H9 (cell line): ENCODE measurements around the gene ATRNL1. TPM values are rescaled to one million over a fixed set of nuclear protein-coding genes. Genes with fewer than 3 reads are reported as not detected.

Source experiments
- DNase-seq: peaks from one replicate; pipeline ENCODE4 v3.0.0-alpha.2; 2017
- H2AFZ ChIP-seq: one replicate; pipeline ENCODE4 v1.6.1; 2013; ENCODE audit warnings: mild to moderate bottlenecking, low read length, control low read depth, moderate library complexity
- H2AK5ac ChIP-seq: 2 replicates; pipeline ENCODE4 v1.6.1; 2013; ENCODE audit warnings: low read length, control low read depth, mixed read lengths; ENCODE audit not compliant: insufficient read length
- H2BK120ac ChIP-seq: one replicate; pipeline ENCODE4 v1.6.1; 2013; ENCODE audit warnings: low read depth, mild to moderate bottlenecking, low read length, control low read depth, inconsistent platforms; ENCODE audit not compliant: poor library complexity, severe bottlenecking
- H2BK12ac ChIP-seq: 2 replicates; pipeline ENCODE4 v1.6.1; 2013; ENCODE audit warnings: low read length, control low read depth, mixed read lengths, low read depth; ENCODE audit not compliant: insufficient read length
- H2BK15ac ChIP-seq: 2 replicates; pipeline ENCODE4 v1.6.1; 2013; ENCODE audit warnings: low read depth, low read length, control low read depth
- H2BK20ac ChIP-seq: one replicate; pipeline ENCODE4 v1.6.1; 2013; ENCODE audit warnings: low read depth, mild to moderate bottlenecking, low read length, control low read depth, inconsistent platforms; ENCODE audit not compliant: poor library complexity, severe bottlenecking
- H2BK5ac ChIP-seq: 2 replicates; pipeline ENCODE4 v1.6.1; 2013; ENCODE audit warnings: low read length, control low read depth, mixed read lengths; ENCODE audit not compliant: insufficient read length
- H3K14ac ChIP-seq: 2 replicates; pipeline ENCODE4 v1.6.1; 2013; ENCODE audit warnings: low read length, control low read depth; ENCODE audit not compliant: insufficient read depth
- H3K18ac ChIP-seq: 2 replicates; pipeline ENCODE4 v1.6.1; 2013; ENCODE audit warnings: low read depth, mild to moderate bottlenecking, mixed read lengths, low read length, control low read depth; ENCODE audit not compliant: insufficient read length
- H3K23ac ChIP-seq: 2 replicates; pipeline ENCODE4 v1.6.1; 2013; ENCODE audit warnings: low read length, control low read depth, mixed read lengths, low read depth; ENCODE audit not compliant: insufficient read length
- H3K23me2 ChIP-seq: 2 replicates; pipeline ENCODE4 v1.6.1; 2013; ENCODE audit warnings: low read depth, mild to moderate bottlenecking, mixed read lengths, low read length, control low read depth; ENCODE audit not compliant: insufficient read length, poor library complexity, severe bottlenecking
- H3K27ac ChIP-seq: 2 replicates; pipeline ENCODE4 v1.5.1; 2013; ENCODE audit warnings: low read length, control low read depth, mixed read lengths, low read depth; ENCODE audit not compliant: insufficient read length
- H3K27me3 ChIP-seq: 2 replicates; pipeline ENCODE4 v1.6.1; 2013; ENCODE audit warnings: low read length, control low read depth, inconsistent platforms; ENCODE audit not compliant: insufficient read depth
- H3K4ac ChIP-seq: 2 replicates; pipeline ENCODE4 v1.6.1; 2013; ENCODE audit warnings: low read depth, mild to moderate bottlenecking, control low read depth, inconsistent platforms, low read length, moderate library complexity
- H3K4me1 ChIP-seq: 2 replicates; pipeline ENCODE4 v1.6.1; 2013; ENCODE audit warnings: low read length, control low read depth, inconsistent platforms; ENCODE audit not compliant: insufficient read depth
- H3K4me2 ChIP-seq: 2 replicates; pipeline ENCODE4 v1.6.1; 2013; ENCODE audit warnings: low read length, control low read depth, mixed read lengths; ENCODE audit not compliant: insufficient read length, insufficient read depth
- H3K56ac ChIP-seq: 2 replicates; pipeline ENCODE4 v1.6.1; 2013; ENCODE audit warnings: low read depth, mild to moderate bottlenecking, mixed read lengths, low read length, control low read depth; ENCODE audit not compliant: insufficient read length
- H3K79me1 ChIP-seq: 2 replicates; pipeline ENCODE4 v1.6.1; 2013; ENCODE audit warnings: low read depth, mild to moderate bottlenecking, moderate library complexity, low read length, control low read depth, inconsistent platforms; ENCODE audit not compliant: insufficient read depth, poor library complexity, severe bottlenecking
- H3K79me2 ChIP-seq: 2 replicates; pipeline ENCODE4 v1.6.1; 2013; ENCODE audit warnings: low read length, control low read depth, inconsistent platforms; ENCODE audit not compliant: insufficient read depth
- H3K9ac ChIP-seq: 2 replicates; pipeline ENCODE4 v1.6.1; 2013; ENCODE audit warnings: low read length, control low read depth, mixed read lengths; ENCODE audit not compliant: insufficient read length; ENCODE audit errors: extremely low read depth
- H3K9me3 ChIP-seq: one replicate; pipeline ENCODE4 v1.6.1; 2013; ENCODE audit warnings: low read depth, low read length, inconsistent platforms; ENCODE audit not compliant: control insufficient read depth
- H3T11ph ChIP-seq: one replicate; pipeline ENCODE4 v1.6.1; 2013; ENCODE audit warnings: mild to moderate bottlenecking, low read length, control low read depth, inconsistent platforms
- H4K20me1 ChIP-seq: one replicate; pipeline ENCODE4 v1.6.1; 2013; ENCODE audit not compliant: control insufficient read depth, insufficient read length, insufficient read depth
- H4K5ac ChIP-seq: 2 replicates; pipeline ENCODE4 v1.6.1; 2013; ENCODE audit warnings: low read depth, mild to moderate bottlenecking, mixed read lengths, low read length, control low read depth; ENCODE audit not compliant: insufficient read length
- H4K8ac ChIP-seq: replicated peaks from 2 replicates; pipeline ENCODE4 v1.6.1; 2013; ENCODE audit warnings: low read length, control low read depth, mixed read lengths, low read depth; ENCODE audit not compliant: insufficient read length
- H4K91ac ChIP-seq: 2 replicates; pipeline ENCODE4 v1.6.1; 2013; ENCODE audit warnings: low read depth, mild to moderate bottlenecking, moderate library complexity, mixed read lengths, low read length, control low read depth; ENCODE audit not compliant: insufficient read length
- H3K27ac Mint-ChIP-seq, 3 experiments: 2 replicates in 2 of 3; 3 replicates in 1 of 3; pipeline ENCODE4 v1.8.0; 2020 to 2021; ENCODE audit warnings: mixed read lengths in 3 of 3, mild to moderate bottlenecking in 1 of 3, moderate library complexity in 1 of 3
- H3K27me3 Mint-ChIP-seq: 2 replicates; pipeline ENCODE4 v1.8.0; 2021; ENCODE audit warnings: low read depth, mild to moderate bottlenecking, moderate library complexity, mixed read lengths
- H3K36me3 Mint-ChIP-seq, 3 experiments: 2 replicates in 2 of 3; 3 replicates in 1 of 3; pipeline ENCODE4 v1.8.0; 2020 to 2021; ENCODE audit warnings: low read depth in 3 of 3, mixed read lengths in 3 of 3; ENCODE audit not compliant: insufficient read depth in 1 of 3
- H3K4me1 Mint-ChIP-seq, 2 experiments: 2 replicates each; pipeline ENCODE4 v1.8.0; 2020; ENCODE audit warnings: mixed read lengths in 2 of 2
- H3K4me3 Mint-ChIP-seq, 2 experiments: 2 replicates in 1 of 2; 3 replicates in 1 of 2; pipeline ENCODE4 v1.8.0; 2020 to 2021; ENCODE audit warnings: mild to moderate bottlenecking in 2 of 2, mixed read lengths in 2 of 2, moderate library complexity in 1 of 2
- H3K9me3 Mint-ChIP-seq, 2 experiments: 2 replicates in 1 of 2; 3 replicates in 1 of 2; pipeline ENCODE4 v1.8.0; 2020; ENCODE audit warnings: mild to moderate bottlenecking in 2 of 2, mixed read lengths in 2 of 2, moderate library complexity in 1 of 2
- WGBS: extraction: QIAGEN DNeasy Blood & Tissue Kit; methylation state at CpG from one replicate; pipeline ENCODE4 v1.1.7; 2013; ENCODE audit warnings: missing lambda C conversion rate, low lambda C conversion rate, mixed read lengths; ENCODE audit not compliant: insufficient read length; ENCODE audit errors: extremely low coverage; 5-methylcytosine and 5-hydroxymethylcytosine counted together
- total RNA-seq: library from RNA; stranded (reverse); gene quantifications from 2 replicates; pipeline ENCODE4 v1.2.1, GENCODE V29; 2021
- TF ChIP-seq, protein P1 (sequence below): fragments of 200-600 bp; sonication (generic); conservative IDR thresholded peaks from 3 replicates; pipeline ENCODE4 v1.8.0; 2021; ENCODE audit warnings: antibody characterized with exemption, mild to moderate bottlenecking

Gene ATRNL1
- total RNA-seq, 1 experiment from 2014 or later = 9.2 TPM

DNA sequence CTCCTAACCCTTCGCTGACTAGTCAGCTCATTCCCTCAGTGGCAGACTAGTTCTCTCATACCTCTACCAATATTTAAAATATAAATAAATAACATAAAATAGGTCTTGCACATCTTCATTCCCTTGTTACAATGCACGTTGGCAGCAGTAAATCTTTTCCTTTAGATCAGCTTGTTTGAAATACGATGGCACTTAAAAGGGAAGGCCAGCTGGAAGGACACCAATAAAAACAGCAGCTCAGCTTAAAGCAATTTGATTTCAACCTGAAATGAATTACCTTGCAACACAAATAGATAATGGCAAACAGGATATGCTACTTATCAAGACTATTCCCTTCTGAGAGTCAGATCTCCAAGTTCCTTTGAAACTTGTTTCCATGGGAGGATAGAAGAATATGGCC is 858.1 kb downstream of the ATRNL1 start:
- no peak for DNase-seq
- Histone ChIP-seq H3K79me2 (no peaks in the 10 kb centered on the region), H3K56ac (no peak overlapping the region), H3K9me3 (no peaks in the 10 kb centered on the region), H3K27ac (no peak overlapping the region), H2BK5ac (no peak overlapping the region), H3K27me3 (no peaks in the 10 kb centered on the region), H4K20me1 (no peaks in the 10 kb centered on the region), H3K4ac (no peak overlapping the region), H3K14ac (no peak overlapping the region), H2BK12ac (no peak overlapping the region), H2BK120ac (no peak overlapping the region), H3K23me2 (no peaks in the 10 kb centered on the region), H2BK20ac (no peak overlapping the region), H3K9ac (no peak overlapping the region), H3K23ac (no peak overlapping the region), H2BK15ac (no peak overlapping the region), H4K91ac (no peak overlapping the region), H3K4me2 (no peak overlapping the region), H3K18ac (no peak overlapping the region), H3T11ph (no peak overlapping the region), H2AFZ (no peak overlapping the region), H3K4me1 (no peaks in the 10 kb centered on the region), H3K79me1 (no peaks in the 10 kb centered on the region), H2AK5ac (no peak overlapping the region), H4K8ac (no peak overlapping the region), H4K5ac (no peak overlapping the region)
- Mint-ChIP-seq H3K27ac (no peak overlapping the region), H3K36me3 (no peaks in the 10 kb centered on the region), H3K4me3 (no peak overlapping the region), H3K9me3 (no peaks in the 10 kb centered on the region), H3K4me1 (peaks cover 18 to 24% of the 10 kb centered on the region in 2 experiments), H3K27me3 (no peaks in the 10 kb centered on the region)
- TF ChIP-seq, protein P1, sequence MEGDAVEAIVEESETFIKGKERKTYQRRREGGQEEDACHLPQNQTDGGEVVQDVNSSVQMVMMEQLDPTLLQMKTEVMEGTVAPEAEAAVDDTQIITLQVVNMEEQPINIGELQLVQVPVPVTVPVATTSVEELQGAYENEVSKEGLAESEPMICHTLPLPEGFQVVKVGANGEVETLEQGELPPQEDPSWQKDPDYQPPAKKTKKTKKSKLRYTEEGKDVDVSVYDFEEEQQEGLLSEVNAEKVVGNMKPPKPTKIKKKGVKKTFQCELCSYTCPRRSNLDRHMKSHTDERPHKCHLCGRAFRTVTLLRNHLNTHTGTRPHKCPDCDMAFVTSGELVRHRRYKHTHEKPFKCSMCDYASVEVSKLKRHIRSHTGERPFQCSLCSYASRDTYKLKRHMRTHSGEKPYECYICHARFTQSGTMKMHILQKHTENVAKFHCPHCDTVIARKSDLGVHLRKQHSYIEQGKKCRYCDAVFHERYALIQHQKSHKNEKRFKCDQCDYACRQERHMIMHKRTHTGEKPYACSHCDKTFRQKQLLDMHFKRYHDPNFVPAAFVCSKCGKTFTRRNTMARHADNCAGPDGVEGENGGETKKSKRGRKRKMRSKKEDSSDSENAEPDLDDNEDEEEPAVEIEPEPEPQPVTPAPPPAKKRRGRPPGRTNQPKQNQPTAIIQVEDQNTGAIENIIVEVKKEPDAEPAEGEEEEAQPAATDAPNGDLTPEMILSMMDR = no peak
- no CpG with 5 or more reads among the region's 3 CpGs for WGBS
